GM19240 (cell line): ENCODE measurements around the gene SIK1.
"Not testable (repeated sequence)": the region's sequence is repeated elsewhere in the genome, so short reads cannot be mapped to it uniquely, and the experiment has no call there.

ENCODE experiments used
- DNase-seq: peaks from one replicate; pipeline ENCODE4 v3.0.0; 2011; ENCODE audit warnings: low spot score; ENCODE audit not compliant: insufficient read length

Gene SIK1

GRCh38 chr21:43398000-43398399 lies 28.9 kb downstream of the SIK1 start:
- not testable (repeated sequence) for DNase-seq

GRCh38 chr21:43397439-43397808 lies 29.5 kb downstream of the SIK1 start:
- not testable (repeated sequence) for DNase-seq

DNA sequence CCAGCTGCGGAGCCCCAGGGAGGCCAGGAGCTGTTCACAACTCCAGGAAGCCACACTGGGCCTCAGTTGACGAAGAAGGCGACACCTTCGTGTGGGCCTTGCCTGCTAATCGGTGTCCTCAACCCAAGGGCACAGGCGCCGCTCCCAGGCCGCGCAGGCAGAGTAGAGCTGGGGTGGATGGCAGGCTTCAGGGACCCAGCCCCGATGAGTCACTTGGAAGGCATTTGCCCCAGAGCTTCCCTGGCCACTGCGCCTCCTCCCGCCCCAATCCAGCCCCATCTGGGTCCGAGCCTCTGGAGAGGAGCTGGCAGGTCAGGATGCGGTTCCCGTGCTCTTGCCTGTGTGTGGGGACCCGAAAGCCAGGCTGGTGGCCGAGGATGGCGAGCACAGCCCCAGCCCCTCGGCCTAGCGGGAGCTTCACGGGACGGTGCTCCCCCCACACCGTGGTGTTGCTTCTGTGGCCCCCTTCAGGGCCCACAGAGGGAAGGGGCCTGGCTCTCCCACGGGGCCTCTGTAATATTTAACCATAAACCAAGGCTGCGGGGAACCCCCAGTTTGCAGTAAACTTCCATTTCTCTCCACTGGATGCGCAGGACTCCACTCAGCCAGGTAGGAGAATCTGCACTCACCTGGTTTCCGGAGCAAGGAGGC lies 30.0 kb downstream of the SIK1 start:
- DNase-seq = not testable (repeated sequence)

- not testable (repeated sequence) for DNase-seq
Observed at GRCh38 chr21:43383351-43383750, 43.6 kb downstream of the SIK1 start.

DNA sequence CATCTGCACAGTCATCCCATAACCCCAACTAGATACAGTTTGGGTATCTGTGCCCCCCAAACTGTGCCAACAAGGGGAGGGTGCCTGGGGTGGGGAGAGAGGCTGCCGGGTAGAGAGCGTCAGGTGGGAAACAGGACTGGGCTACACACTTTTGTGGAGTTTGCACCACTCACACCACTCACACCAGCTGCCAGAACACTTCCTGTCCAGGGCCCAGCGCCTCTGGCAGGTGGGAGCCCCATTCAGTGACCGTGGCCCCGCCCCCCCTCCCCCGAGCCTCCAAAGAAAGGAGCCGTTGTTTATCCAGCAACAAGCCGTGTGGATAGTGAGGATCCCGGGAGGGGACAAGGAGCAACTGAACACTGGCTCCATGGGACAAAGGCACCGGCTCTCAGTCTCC lies 44.0 kb downstream of the SIK1 start:
- DNase-seq = not testable (repeated sequence)

GRCh38 chr21:43380852-43381533 lies 45.9 kb downstream of the SIK1 start:
- DNase-seq = not testable (repeated sequence)

- not testable (repeated sequence) for DNase-seq
Observed at GRCh38 chr21:43380337-43380736, 46.6 kb downstream of the SIK1 start.

- DNase-seq = not testable (repeated sequence)
Observed at GRCh38 chr21:43379626-43380122, 47.3 kb downstream of the SIK1 start.

DNA sequence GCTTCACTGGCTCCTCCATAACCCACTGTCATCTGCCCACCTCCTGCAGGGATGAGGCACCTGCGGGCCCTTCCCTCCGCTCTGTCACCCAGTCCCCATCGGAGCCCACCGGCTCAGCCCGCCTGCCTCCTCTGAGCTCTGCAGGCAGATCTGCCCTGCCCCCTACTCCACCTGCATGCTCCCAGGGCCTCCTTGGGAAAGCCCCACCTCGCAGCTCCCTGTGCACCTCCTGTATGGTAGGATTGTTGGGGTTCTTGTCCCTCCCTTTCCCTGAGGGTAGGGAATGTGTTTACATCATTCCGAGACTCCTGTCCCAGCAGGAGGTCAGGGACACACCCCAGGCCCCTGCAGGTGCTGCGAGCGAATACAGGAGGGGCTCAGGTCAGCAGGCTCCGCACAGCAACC lies 50.5 kb downstream of the SIK1 start:
- DNase-seq = no peak

DNA sequence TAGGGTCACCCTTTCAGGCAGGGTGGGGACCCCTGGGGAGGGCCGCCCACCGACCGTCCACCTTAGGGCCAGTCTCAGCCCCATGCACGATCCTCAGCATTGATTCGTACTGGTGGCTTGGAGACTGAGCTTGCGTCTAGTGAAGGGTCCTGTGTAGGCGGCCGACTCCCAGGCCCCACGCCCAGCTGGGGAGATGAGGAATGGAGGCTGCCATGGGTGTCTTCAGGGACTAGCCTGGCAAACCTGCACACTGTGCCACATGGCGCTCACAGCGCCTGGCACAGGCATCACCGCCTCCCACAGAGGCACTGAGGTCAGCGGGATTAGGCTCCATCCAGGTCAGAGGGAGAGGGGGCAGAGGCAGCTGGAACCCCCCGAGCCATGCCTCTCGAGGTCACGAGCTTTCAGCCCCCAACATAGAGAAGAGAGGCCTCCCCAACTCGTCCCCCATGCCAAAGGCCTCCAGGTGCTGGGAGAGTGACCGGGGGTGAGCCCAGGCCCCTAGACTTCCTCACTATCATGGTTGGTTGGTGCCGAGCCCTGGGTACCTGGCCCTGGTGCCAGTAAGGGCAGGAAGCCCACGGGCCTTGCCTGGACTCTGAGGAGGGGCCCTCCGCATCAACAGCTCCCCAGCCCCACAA lies 51.0 kb downstream of the SIK1 start:
- DNase-seq = no peak

DNA sequence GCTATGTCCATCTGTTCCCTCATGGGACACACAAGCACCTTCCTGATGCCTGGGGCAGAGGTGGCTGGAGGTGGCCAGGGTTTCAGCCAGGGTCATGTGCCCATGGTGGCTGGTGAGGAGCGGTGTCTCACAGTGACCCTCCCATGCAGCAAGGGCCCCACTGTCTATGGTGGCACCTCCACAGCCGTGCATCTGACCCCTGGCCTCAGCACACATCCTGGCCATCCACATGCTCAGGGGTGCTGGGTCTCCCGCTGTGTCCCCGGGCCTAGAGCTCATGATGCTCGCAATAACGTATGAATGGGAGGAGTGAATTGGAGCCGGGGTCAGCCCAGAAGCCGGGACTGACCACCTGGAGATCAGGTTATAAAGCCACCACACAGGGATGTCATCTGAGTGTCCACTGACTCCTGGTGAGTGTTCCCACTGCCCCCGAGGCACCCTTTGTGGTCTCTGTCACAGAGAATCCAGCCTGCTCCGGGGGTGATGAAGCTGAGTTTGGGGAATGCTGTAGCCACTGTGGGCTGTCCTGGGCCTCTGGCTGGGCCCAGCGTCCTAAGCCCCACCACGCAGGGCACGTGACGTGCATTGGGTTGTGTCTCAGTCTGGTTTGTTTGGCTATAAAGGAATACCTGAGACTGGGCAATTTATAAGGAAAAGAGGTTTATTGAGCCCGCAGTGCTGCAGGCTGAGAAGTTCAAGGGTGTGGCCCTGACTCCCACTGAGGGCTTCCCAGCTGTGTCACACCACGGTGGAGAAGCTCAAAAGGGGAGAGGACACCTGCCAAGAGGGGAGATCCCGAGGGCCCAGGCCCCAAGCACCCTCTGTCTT lies 51.7 kb downstream of the SIK1 start:
- DNase-seq = no peak

GRCh38 chr21:43374228-43374885 lies 52.6 kb downstream of the SIK1 start:
- no peak for DNase-seq

- DNase-seq = no peak
Observed at GRCh38 chr21:43373362-43374227, 53.3 kb downstream of the SIK1 start.

DNA sequence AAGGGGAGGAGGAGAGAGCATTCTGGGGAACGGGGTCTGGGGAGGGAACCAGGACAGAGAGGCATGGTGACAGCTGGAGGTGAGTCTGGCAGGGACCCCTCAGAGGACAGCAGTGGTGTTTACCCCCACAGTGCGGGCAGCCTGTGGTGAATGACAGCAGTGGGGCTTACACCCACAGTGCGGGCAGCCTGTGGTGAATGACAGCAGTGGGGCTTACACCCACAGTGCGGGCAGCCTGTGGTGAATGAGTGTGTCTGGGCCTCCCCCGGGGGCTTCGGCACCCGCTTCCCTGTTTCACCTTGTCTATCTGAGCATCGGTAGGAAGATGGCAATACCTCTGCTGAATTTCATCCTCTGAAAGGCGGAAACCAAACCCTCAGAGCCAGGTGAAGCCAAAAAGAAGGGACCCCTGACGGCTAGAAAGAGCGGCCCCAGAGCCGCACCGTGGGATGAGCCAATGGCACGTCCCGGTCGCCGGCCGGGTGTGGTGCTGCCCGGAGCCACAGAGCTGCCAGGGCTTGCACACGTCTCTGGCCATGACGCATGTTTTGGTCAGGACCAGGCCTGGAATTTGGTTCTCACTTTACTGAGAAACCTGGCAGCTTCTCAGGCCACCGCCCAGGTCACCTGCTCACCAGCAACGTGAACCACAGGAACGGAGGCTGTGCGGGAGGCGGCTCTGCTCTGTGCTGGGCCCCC lies 54.1 kb downstream of the SIK1 start:
- no peak for DNase-seq

- no peak for DNase-seq
Observed at GRCh38 chr21:43371786-43372185, 55.1 kb downstream of the SIK1 start.

- DNase-seq = no peak
Observed at GRCh38 chr21:43370888-43371570, 55.9 kb downstream of the SIK1 start.

DNA sequence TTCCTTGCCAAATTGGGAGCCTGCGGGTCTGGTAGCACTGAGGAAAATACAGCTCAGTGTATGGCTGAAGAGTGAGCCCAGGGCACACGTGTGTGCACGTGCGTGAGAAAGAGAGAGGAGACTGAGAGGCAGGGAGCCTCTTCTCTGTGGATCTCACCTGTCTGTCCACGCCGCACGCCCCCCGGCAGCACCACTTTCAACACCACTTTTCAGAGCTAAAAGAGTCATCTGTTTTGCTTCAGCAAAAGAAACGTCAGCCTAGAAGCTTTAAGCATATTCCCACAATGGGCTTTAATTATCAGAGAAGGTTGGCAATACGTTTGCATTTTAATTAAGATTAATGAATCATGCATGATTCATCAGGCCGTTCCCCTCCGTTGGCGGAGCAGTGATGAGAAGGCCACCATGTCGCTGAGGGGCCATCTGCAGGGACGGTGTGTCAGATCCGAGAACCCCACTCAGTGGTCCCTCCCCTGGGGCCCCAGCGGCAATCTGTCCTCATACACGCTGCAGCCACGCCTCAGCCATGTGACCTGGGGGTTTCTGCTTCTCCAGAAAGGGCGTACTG lies 56.8 kb downstream of the SIK1 start:
- DNase-seq = no peak

GRCh38 chr21:43369596-43370090 lies 57.3 kb downstream of the SIK1 start:
- no peak for DNase-seq
